T-cell (primary cell): ENCODE measurements around the gene CTNNA1. TPM values are rescaled to one million over a fixed set of nuclear protein-coding genes. Genes with fewer than 3 reads are reported as not detected.

Experiments
- ATAC-seq, 4 experiments: fragments of 200-7000 bp in 3 of 4; fragments of 150-1000 bp in 1 of 4; cut with Tn5 transposase; replicated peaks in 1 of 4; 1 replicate in 3 of 4; 2 replicates in 1 of 4; pipeline ENCODE4 v1.10.0; 2021; ENCODE audit warnings: moderate library complexity in 3 of 4, mild to moderate bottlenecking in 2 of 4, moderate number of reproducible peaks in 1 of 4
- CTCF ChIA-PET, 2 donors: fragments of 300-600 bp; sonication (Branson Sonifier 250); formaldehyde crosslinking; loops; one replicate each; lab custom pipeline; 2022; ENCODE audit warnings: antibody characterized with exemption in 2 of 2; lab: Charles Lee
- POLR2A ChIA-PET, 2 donors: fragments of 300-600 bp; sonication (Branson Sonifier 250); formaldehyde crosslinking; loops; one replicate each; lab custom pipeline; 2022; ENCODE audit warnings: antibody characterized with exemption in 2 of 2; lab: Charles Lee
- DNase-seq, 35 experiments: peaks; one replicate each; pipeline versions ENCODE4 v3.0.0 to v3.0.0-alpha.2; 2013 to 2023
- H3K27ac ChIP-seq: one replicate; pipeline ENCODE4 v1.5.1; 2013; ENCODE audit warnings: low read length
- H3K27me3 ChIP-seq, 2 experiments: replicated peaks in 1 of 2; 1 replicate in 1 of 2; 2 replicates in 1 of 2; pipeline versions ENCODE4 v1.6.1 to v1.7.0; 2013; ENCODE audit warnings: low read length in 1 of 2, mixed read lengths in 1 of 2; ENCODE audit not compliant: control insufficient read depth in 2 of 2, insufficient read depth in 2 of 2; ENCODE audit errors: extremely low read depth in 1 of 2
- H3K36me3 ChIP-seq, 2 donors: 1 replicate in 1 of 2; 2 replicates in 1 of 2; pipeline versions ENCODE4 v1.6.1 to v1.7.0; 2013; ENCODE audit warnings: low read length in 1 of 2; ENCODE audit not compliant: control insufficient read depth in 2 of 2, insufficient read depth in 1 of 2; ENCODE audit errors: extremely low read depth in 1 of 2
- H3K4me1 ChIP-seq, 2 experiments: 1 replicate in 1 of 2; 2 replicates in 1 of 2; pipeline versions ENCODE4 v1.6.1 to v1.7.0; 2013; ENCODE audit warnings: low read length in 2 of 2, mixed read lengths in 1 of 2; ENCODE audit not compliant: insufficient read depth in 2 of 2, control insufficient read depth in 1 of 2; ENCODE audit errors: extremely low read depth in 1 of 2
- H3K4me3 ChIP-seq, 2 donors: 1 replicate in 1 of 2; 2 replicates in 1 of 2; pipeline versions ENCODE4 v1.5.1 to v1.7.0; 2013; ENCODE audit warnings: mild to moderate bottlenecking in 2 of 2, low read length in 1 of 2, moderate library complexity in 1 of 2; ENCODE audit not compliant: control insufficient read depth in 1 of 2; ENCODE audit errors: extremely low read depth in 1 of 2
- H3K9me3 ChIP-seq: 2 replicates; pipeline ENCODE4 v1.7.0; 2013
- H3K27ac Mint-ChIP-seq, 2 donors: one replicate each; pipeline ENCODE4 v1.8.0; 2020 to 2021; ENCODE audit warnings: mild to moderate bottlenecking in 2 of 2, mixed read lengths in 2 of 2
- H3K27me3 Mint-ChIP-seq, 2 donors: one replicate each; pipeline ENCODE4 v1.8.0; 2021 to 2022; ENCODE audit warnings: mixed read lengths in 2 of 2
- H3K36me3 Mint-ChIP-seq: one replicate; pipeline ENCODE4 v1.8.0; 2021; ENCODE audit warnings: mixed read lengths
- H3K4me1 Mint-ChIP-seq, 3 donors: one replicate each; pipeline ENCODE4 v1.8.0; 2020 to 2022; ENCODE audit warnings: mixed read lengths in 3 of 3, mild to moderate bottlenecking in 1 of 3
- H3K4me3 Mint-ChIP-seq, 3 donors: one replicate each; pipeline ENCODE4 v1.8.0; 2020 to 2022; ENCODE audit warnings: mild to moderate bottlenecking in 3 of 3, mixed read lengths in 3 of 3, moderate library complexity in 3 of 3
- H3K9me3 Mint-ChIP-seq, 3 donors: one replicate each; pipeline ENCODE4 v1.8.0; 2020 to 2022; ENCODE audit warnings: mixed read lengths in 3 of 3
- WGBS: methylation state at CpG from one replicate; pipeline ENCODE4 v1.1.5; 2013; ENCODE audit warnings: missing lambda C conversion rate; ENCODE audit not compliant: insufficient coverage; 5-methylcytosine and 5-hydroxymethylcytosine counted together
- total RNA-seq, 35 experiments: library from RNA in 6 of 35; stranded (reverse) in 6 of 35; fragments of 120-200 nt in 1 of 35; gene quantifications; one replicate each; pipeline versions ENCODE4 v1.2.1 to v1.2.4 and lab custom pipeline; 2013 to 2026

CTNNA1 gene
- total RNA-seq, 5 donors from 2014 or later (not counting 1 experiment from before 2014, with no cell fraction given) = 13.5 to 33.3 (median 18.5) TPM

GRCh38 chr5:138900281-138900965 is 147.2 kb downstream of the CTNNA1 start:
- H3K9me3 Mint-ChIP-seq = no peaks in the 10 kb centered on the region
- no peaks in the 10 kb centered on the region for H3K9me3 ChIP-seq
- no peak overlapping the region for H3K4me3 Mint-ChIP-seq
- CTCF ChIA-PET = interaction anchor here in 1 of 2 donors (0.6 kb wide), 1 partner anchor 456 kb away, joined by 4 read pairs; no protein-coding TSS in a partner anchor
- H3K27ac ChIP-seq = no peak overlapping the region
- DNase-seq = no peak
- no peak overlapping the region for H3K27ac Mint-ChIP-seq
- H3K36me3 Mint-ChIP-seq = peaks cover 7% of the 10 kb centered on the region
- H3K36me3 ChIP-seq = no peaks in the 10 kb centered on the region
- ATAC-seq = peak in 2 of 4 experiments; percentile 43 to 63
- no peak overlapping the region for H3K4me3 ChIP-seq
- POLR2A ChIA-PET = no interaction called here
- no peaks in the 10 kb centered on the region for H3K27me3 ChIP-seq
- no peaks in the 10 kb centered on the region for H3K27me3 Mint-ChIP-seq
- no peaks in the 10 kb centered on the region for H3K4me1 ChIP-seq
- WGBS = no CpG with 5 or more reads among the region's 6 CpGs
- peaks cover 6 to 12% (median 7%) of the 10 kb centered on the region in 3 donors for H3K4me1 Mint-ChIP-seq

GRCh38 chr5:138901716-138902115 is 148.5 kb downstream of the CTNNA1 start:
- Histone ChIP-seq H3K4me1 (no peaks in the 10 kb centered on the region), H3K27me3 (no peaks in the 10 kb centered on the region), H3K36me3 (no peaks in the 10 kb centered on the region), H3K9me3 (no peaks in the 10 kb centered on the region), H3K4me3 (no peak overlapping the region), H3K27ac (no peak overlapping the region)
- no peak overlapping the region for H3K27ac Mint-ChIP-seq
- peaks cover 6 to 12% (median 7%) of the 10 kb centered on the region in 3 donors for H3K4me1 Mint-ChIP-seq
- H3K4me3 Mint-ChIP-seq = no peak overlapping the region
- peaks cover 13% of the 10 kb centered on the region for H3K36me3 Mint-ChIP-seq
- no CpG with 5 or more reads among the region's 2 CpGs for WGBS
- no peaks in the 10 kb centered on the region for H3K9me3 Mint-ChIP-seq
- no peaks in the 10 kb centered on the region for H3K27me3 Mint-ChIP-seq
- no peak for DNase-seq
- CTCF ChIA-PET = no interaction called here
- no peak for ATAC-seq
- POLR2A ChIA-PET = no interaction called here

GRCh38 chr5:138903130-138903775 is 150.0 kb downstream of the CTNNA1 start:
- Histone ChIP-seq H3K27me3 (no peaks in the 10 kb centered on the region), H3K4me3 (no peak overlapping the region), H3K4me1 (no peaks in the 10 kb centered on the region), H3K36me3 (no peaks in the 10 kb centered on the region), H3K27ac (no peak overlapping the region), H3K9me3 (no peaks in the 10 kb centered on the region)
- Mint-ChIP-seq H3K36me3 (peaks cover 15% of the 10 kb centered on the region), H3K9me3 (no peaks in the 10 kb centered on the region), H3K27ac (no peak overlapping the region), H3K4me3 (no peak overlapping the region), H3K4me1 (peaks cover 6 to 12% (median 7%) of the 10 kb centered on the region in 3 donors), H3K27me3 (no peaks in the 10 kb centered on the region)
- DNase-seq = no peak
- ChIA-PET CTCF (no interaction called here), POLR2A (no interaction called here)
- ATAC-seq = no peak
- 78% methylated on average over 3 of the region's 10 CpGs for WGBS

GRCh38 chr5:138905541-138905940 is 152.3 kb downstream of the CTNNA1 start:
- Histone ChIP-seq H3K27me3 (no peaks in the 10 kb centered on the region), H3K4me3 (no peak overlapping the region), H3K36me3 (no peaks in the 10 kb centered on the region), H3K27ac (no peak overlapping the region), H3K4me1 (no peaks in the 10 kb centered on the region), H3K9me3 (no peaks in the 10 kb centered on the region)
- ChIA-PET POLR2A (no interaction called here), CTCF (no interaction called here)
- no peak overlapping the region for H3K27ac Mint-ChIP-seq
- H3K4me3 Mint-ChIP-seq = no peak overlapping the region
- no peaks in the 10 kb centered on the region for H3K27me3 Mint-ChIP-seq
- H3K36me3 Mint-ChIP-seq = peaks cover 23% of the 10 kb centered on the region
- no CpG with 5 or more reads among the region's 1 CpG for whole genome bisulfite sequencing
- no peaks in the 10 kb centered on the region for H3K9me3 Mint-ChIP-seq
- DNase-seq = no peak
- peaks cover 2 to 8% (median 3%) of the 10 kb centered on the region in 3 donors for H3K4me1 Mint-ChIP-seq
- no peak for ATAC-seq

- H3K36me3 ChIP-seq = no peaks in the 10 kb centered on the region
- H3K27ac Mint-ChIP-seq = no peak overlapping the region
- H3K27me3 Mint-ChIP-seq = no peaks in the 10 kb centered on the region
- H3K27ac ChIP-seq = no peak overlapping the region
- no peak for DNase-seq
- ChIA-PET CTCF (interaction anchor here in 1 of 2 donors (0.7 kb wide), 1 partner anchor 45 kb away, joined by 4 read pairs; no protein-coding TSS in a partner anchor), POLR2A (no interaction called here)
- WGBS = 100% methylated on average over 2 of the region's 2 CpGs
- H3K36me3 Mint-ChIP-seq = peaks cover 17% of the 10 kb centered on the region
- no peaks in the 10 kb centered on the region for H3K9me3 Mint-ChIP-seq
- ATAC-seq = no peak
- H3K4me3 ChIP-seq = no peak overlapping the region
- no peak overlapping the region for H3K4me3 Mint-ChIP-seq
- no peaks in the 10 kb centered on the region for H3K4me1 ChIP-seq
- no peaks in the 10 kb centered on the region for H3K4me1 Mint-ChIP-seq
- H3K9me3 ChIP-seq = no peaks in the 10 kb centered on the region
- H3K27me3 ChIP-seq = no peaks in the 10 kb centered on the region
Observed at GRCh38 chr5:138909734-138910133, 156.5 kb downstream of the CTNNA1 start.

GRCh38 chr5:138910546-138911185 is 157.4 kb downstream of the CTNNA1 start:
- Histone ChIP-seq H3K4me1 (no peaks in the 10 kb centered on the region), H3K27me3 (no peaks in the 10 kb centered on the region), H3K4me3 (no peak overlapping the region), H3K36me3 (no peaks in the 10 kb centered on the region), H3K27ac (no peak overlapping the region), H3K9me3 (no peaks in the 10 kb centered on the region)
- Mint-ChIP-seq H3K27ac (no peak overlapping the region), H3K36me3 (peaks cover 17% of the 10 kb centered on the region), H3K4me1 (no peaks in the 10 kb centered on the region), H3K4me3 (no peak overlapping the region), H3K27me3 (no peaks in the 10 kb centered on the region), H3K9me3 (no peaks in the 10 kb centered on the region)
- WGBS = 55% methylated on average over 2 of the region's 7 CpGs
- ChIA-PET CTCF (interaction anchor here in 1 of 2 donors (0.5 to 0.7 kb wide), 2 partner anchors 46 to 65 kb away, joined by 3 to 4 read pairs; no protein-coding TSS in a partner anchor), POLR2A (no interaction called here)
- DNase-seq (no peak), ATAC-seq (no peak)
